A549 treated with dexamethasone at 1 μM for 4 hours (cell line): ENCODE data around the gene RNF146. TPM values are rescaled to one million over a fixed set of nuclear protein-coding genes. Genes with fewer than 3 reads are reported as not detected.

Experiments
- total RNA-seq: library from RNA; stranded (reverse); fragments of 200-300 nt; extraction: Qiagen RNA extraction; gene quantifications from 5 replicates; pipeline ENCODE4 v1.2.3, GENCODE V29; 2022

Gene RNF146
- 9.3 to 12.1 TPM (median 11.4 TPM) in 5 replicates for total RNA-seq

GRCh38 chr6:127266178-127266891, at the start of gene RNF146:
Gene RNF146 (plus strand): TSS chr6:127266864. CDS start chr6:127280339, 13,475 bp downstream.

Other genes with a start within 250 kb of the RNF146 start
- 68.8 to 84.3 TPM (median 77.2 TPM) in 5 replicates for gene RSPO3, start 148.2 kb upstream of the RNF146 start, total RNA-seq
- gene ECHDC1, start 76.7 kb downstream of the RNF146 start, total RNA-seq, result 35.6 to 61.3 TPM (median 38.4 TPM) in 5 replicates
- gene KIAA0408, start 192.5 kb downstream of the RNF146 start, total RNA-seq, result 5.6 to 6.8 TPM (median 6.6 TPM) in 5 replicates